Right lobe of liver (tissue), 4 donors: Measurements from ENCODE around the gene APLP2.

ENCODE experiments used
- CTCF ChIP-seq, 4 donors: fragments of 200-600 bp in 3 of 4; fragments of 450-650 bp in 1 of 4; IDR thresholded peaks; one replicate each; pipeline versions ENCODE4 v1.5.1 to v1.8.0; 2016 to 2022; ENCODE audit warnings: antibody characterized with exemption in 4 of 4, mild to moderate bottlenecking in 2 of 4
- POLR2A ChIP-seq: fragments of 450-650 bp; IDR thresholded peaks from one replicate; pipeline ENCODE4 v1.6.1; 2017; ENCODE audit warnings: antibody characterized with exemption, mild to moderate bottlenecking
- donor health status: DM: no; HTN: no; CAD: no.
- donor health status: DM: no; HTN: no; CAD: no.
- donor health status: DM: no; HTN: yes; CAD: no.

GRCh38 chr11:130114726-130115125, 45.0 kb downstream of the APLP2 start:
- no peak for TF ChIP-seq CTCF (IDR thresholded peaks at IDR 0.05)
- TF ChIP-seq POLR2A: no peak
